A549 (cell line): ENCODE measurements around the gene DOCK6. TPM values are rescaled to one million over a fixed set of nuclear protein-coding genes. Genes with fewer than 3 reads are reported as not detected.

Experiments
- ATAC-seq, 2 experiments: fragments of 200-7000 bp in 1 of 2; fragments of >200 bp in 1 of 2; cut with Nextera tagmentation in 1 of 2; cut with Tn5 transposase in 1 of 2; 3 replicates each; pipeline versions ENCODE4 v1.8.0 to v1.9.1; 2018 to 2020; ENCODE audit warnings: mild to moderate bottlenecking in 1 of 2, moderate library complexity in 1 of 2
- CTCF ChIA-PET: fragments of 300-600 bp; sonication (Branson Sonifier 250); formaldehyde crosslinking; extraction: SDS; loops from one replicate; lab custom pipeline; 2021; ENCODE audit warnings: antibody characterized with exemption, inconsistent platforms; lab: Yijun Ruan, JAX
- POLR2A ChIA-PET: fragments of 350-600 bp; formaldehyde crosslinking; extraction: SDS; loops from one replicate; lab custom pipeline; 2021; ENCODE audit warnings: antibody characterized with exemption, inconsistent platforms; lab: Yijun Ruan, JAX
- DNase-seq, 2 experiments: peaks; one replicate each; pipeline versions ENCODE4 v3.0.0 to v3.0.0-alpha.2; 2011 to 2016; ENCODE audit warnings: low read depth in 1 of 2, low spot score in 1 of 2
- FAIRE-seq: peaks from 2 replicates; lab custom pipeline; 2011; peaks lifted over from hg19 to GRCh38; lab: Jason Lieb, UNC
- H3K27ac ChIP-seq, 2 experiments: fragments of >200 bp; sonication (Bioruptor Twin); formaldehyde crosslinking; 3 replicates each; pipeline ENCODE4 v1.5.1; 2016 to 2017
- H3K4me1 ChIP-seq: fragments of >200 bp; sonication (Bioruptor Twin); formaldehyde crosslinking; 3 replicates; pipeline ENCODE4 v1.6.1; 2016
- H3K4me2 ChIP-seq: fragments of >200 bp; sonication (Bioruptor Twin); formaldehyde crosslinking; 3 replicates; pipeline ENCODE4 v1.6.1; 2016
- H3K4me3 ChIP-seq: fragments of >200 bp; sonication (Bioruptor Twin); formaldehyde crosslinking; 3 replicates; pipeline ENCODE4 v1.5.1; 2016
- H3K9me3 ChIP-seq: fragments of >200 bp; sonication (Bioruptor Twin); formaldehyde crosslinking; 3 replicates; pipeline ENCODE4 v1.6.1; 2016
- BHLHE40 ChIP-seq: IDR thresholded peaks from 2 replicates; pipeline ENCODE4 v1.6.1; 2012; ENCODE audit warnings: low read depth, low read length, inconsistent platforms
- CEBPB ChIP-seq, 2 experiments: fragments of >200 bp in 1 of 2; sonication (Bioruptor Twin) in 1 of 2; formaldehyde crosslinking in 1 of 2; IDR thresholded peaks; 2 replicates each; pipeline ENCODE4 v1.6.1; 2012 to 2016
- CHD2 ChIP-seq: fragments of 150-350 bp; IDR thresholded peaks from 2 replicates; pipeline ENCODE4 v1.6.1; 2014; ENCODE audit warnings: low read length; ENCODE audit not compliant: partially characterized antibody
- EHF ChIP-seq: fragments of 250-450 bp; sonication (Bioruptor Pico); IDR thresholded peaks from 2 replicates; pipeline ENCODE4 v1.5.0; 2020; ENCODE audit warnings: mild to moderate bottlenecking
- EHMT2 ChIP-seq: fragments of 200-600 bp; sonication (generic); IDR thresholded peaks from 2 replicates; pipeline ENCODE4 v1.6.1; 2016; ENCODE audit warnings: antibody characterized with exemption, low read depth, mild to moderate bottlenecking, moderate library complexity
- EP300 ChIP-seq, 2 experiments: fragments of >200 bp; sonication (Bioruptor Twin); formaldehyde crosslinking; IDR thresholded peaks; 2 replicates in 1 of 2; 3 replicates in 1 of 2; pipeline ENCODE4 v1.6.1; 2016 to 2017
- FOSL2 ChIP-seq, 2 experiments: fragments of 450-650 bp in 1 of 2; fragments of >200 bp in 1 of 2; sonication (Bioruptor Twin) in 1 of 2; formaldehyde crosslinking; IDR thresholded peaks; 2 replicates each; pipeline versions ENCODE4 v1.5.0 to v1.6.1; 2016 to 2020; ENCODE audit warnings: mild to moderate bottlenecking in 1 of 2, moderate library complexity in 1 of 2
- HOXA7 ChIP-seq: fragments of 250-450 bp; sonication (Bioruptor Pico); IDR thresholded peaks from 2 replicates; pipeline ENCODE4 v1.5.0; 2020; ENCODE audit warnings: mild to moderate bottlenecking, moderate library complexity
- HOXB13 ChIP-seq: fragments of 250-450 bp; sonication (Bioruptor Pico); IDR thresholded peaks from 2 replicates; pipeline ENCODE4 v1.5.0; 2020; ENCODE audit warnings: low read depth, mild to moderate bottlenecking, moderate library complexity
- HOXB5 ChIP-seq: fragments of 250-450 bp; sonication (Bioruptor Pico); IDR thresholded peaks from 2 replicates; pipeline ENCODE4 v1.5.0; 2020; ENCODE audit warnings: mild to moderate bottlenecking, moderate library complexity
- JUNB ChIP-seq: fragments of >200 bp; sonication (Bioruptor Twin); formaldehyde crosslinking; IDR thresholded peaks from 2 replicates; pipeline ENCODE4 v1.6.1; 2016
- PHF8 ChIP-seq: fragments of 200-600 bp; sonication (generic); IDR thresholded peaks from 2 replicates; pipeline ENCODE4 v1.6.1; 2016; ENCODE audit warnings: low read depth, mild to moderate bottlenecking, antibody characterized with exemption, moderate library complexity, borderline replicate concordance
- POLR2A ChIP-seq: IDR thresholded peaks from 2 replicates; pipeline ENCODE4 v1.6.1; 2012; ENCODE audit warnings: mild to moderate bottlenecking, low read length
- RFX5 ChIP-seq: fragments of 450-650 bp; IDR thresholded peaks from 2 replicates; pipeline ENCODE4 v1.7.1; 2014; ENCODE audit warnings: antibody characterized with exemption, mild to moderate bottlenecking, moderate library complexity
- SREBF2 ChIP-seq: fragments of 450-650 bp; IDR thresholded peaks from 2 replicates; pipeline ENCODE4 v1.6.1; 2014; ENCODE audit warnings: mild to moderate bottlenecking, moderate library complexity
- ZSCAN20 ChIP-seq: fragments of 250-450 bp; sonication (Bioruptor Pico); IDR thresholded peaks from 2 replicates; pipeline ENCODE4 v1.8.0; 2022; ENCODE audit warnings: mild to moderate bottlenecking, moderate library complexity
- WGBS: methylation state at CpG from one replicate; pipeline ENCODE4 v1.1.6; 2017; ENCODE audit errors: missing lambda C conversion rate; 5-methylcytosine and 5-hydroxymethylcytosine counted together
- polyA plus RNA-seq, 4 experiments: library from polyadenylated mRNA; depleted of rRNA in 3 of 4; stranded (reverse); fragments of >200 nt; fragmentation: RNase III in 1 of 4; extraction: RNeasy Plus Mini Kit Qiagen cat#74134 plus additional on column Dnase treatment in 1 of 4; gene quantifications; 2 replicates in 3 of 4; 3 replicates in 1 of 4; pipeline ENCODE4 v1.2.3, GENCODE V29; 2011 to 2017
- TF ChIP-seq, protein P1 (sequence below): IDR thresholded peaks from 2 replicates; pipeline ENCODE4 v1.6.1; 2012
- TF ChIP-seq, protein P2 (sequence below): fragments of 450-650 bp; IDR thresholded peaks from 2 replicates; pipeline ENCODE4 v1.6.1; 2014; ENCODE audit warnings: antibody characterized with exemption
- TF ChIP-seq, protein P3 (sequence below): fragments of >200 bp; sonication (Bioruptor Twin); formaldehyde crosslinking; IDR thresholded peaks from 3 replicates; pipeline ENCODE4 v1.6.1; 2016
- TF ChIP-seq, protein P4 (sequence below): IDR thresholded peaks from 2 replicates; pipeline ENCODE4 v1.6.1; 2012; ENCODE audit warnings: low read depth, borderline replicate concordance

The DOCK6 gene
- polyA plus RNA-seq, 2 of the 4 experiments (the other 2 are of a cell fraction): 7.6 to 8.0 TPM

DNA sequence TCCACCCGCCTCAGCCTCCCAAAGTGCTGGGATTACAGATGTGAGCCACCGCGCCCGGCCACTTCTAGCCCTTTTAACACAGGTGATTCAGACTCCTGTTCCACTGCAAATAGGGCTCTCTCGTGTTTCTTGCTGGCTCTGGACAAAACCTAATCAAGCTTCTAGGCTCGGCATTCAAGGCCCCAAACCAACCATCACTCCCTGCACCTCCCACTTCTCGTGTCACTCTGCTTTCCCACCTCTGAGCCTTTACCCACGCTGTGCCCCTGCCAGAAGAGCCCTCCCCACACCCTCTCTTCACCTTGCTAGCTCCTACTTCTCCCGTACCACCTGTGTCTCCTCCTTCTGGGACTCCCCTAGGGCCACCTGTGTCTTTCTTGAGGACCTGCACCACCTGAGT, 84.7 kb downstream of the DOCK6 start:
- DNase-seq (no peak), FAIRE-seq (no peak), ATAC-seq (no peak; a peak in 1 of 6 replicates)
- no peak overlapping the region for H3K4me3 ChIP-seq
- TF ChIP-seq CHD2: no peak
- no peak for TF ChIP-seq HOXB13
- no peak for TF ChIP-seq FOSL2 (IDR thresholded peaks at IDR 0.05)
- TF ChIP-seq FOSL2 (CRISPR knock-in tag; IDR thresholded peaks at IDR 0.05): no peak
- TF ChIP-seq EP300 (IDR thresholded peaks at IDR 0.05): no peak
- TF ChIP-seq, protein P1, sequence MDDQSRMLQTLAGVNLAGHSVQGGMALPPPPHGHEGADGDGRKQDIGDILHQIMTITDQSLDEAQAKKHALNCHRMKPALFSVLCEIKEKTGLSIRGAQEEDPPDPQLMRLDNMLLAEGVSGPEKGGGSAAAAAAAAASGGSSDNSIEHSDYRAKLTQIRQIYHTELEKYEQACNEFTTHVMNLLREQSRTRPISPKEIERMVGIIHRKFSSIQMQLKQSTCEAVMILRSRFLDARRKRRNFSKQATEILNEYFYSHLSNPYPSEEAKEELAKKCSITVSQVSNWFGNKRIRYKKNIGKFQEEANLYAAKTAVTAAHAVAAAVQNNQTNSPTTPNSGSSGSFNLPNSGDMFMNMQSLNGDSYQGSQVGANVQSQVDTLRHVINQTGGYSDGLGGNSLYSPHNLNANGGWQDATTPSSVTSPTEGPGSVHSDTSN: no peak
- TF ChIP-seq RFX5: no peak
- TF ChIP-seq EHMT2: no peak
- TF ChIP-seq PHF8: no peak
- TF ChIP-seq SREBF2: no peak
- TF ChIP-seq ZSCAN20 (CRISPR knock-in tag): no peak
- no peak for TF ChIP-seq POLR2A
- TF ChIP-seq JUNB: no peak
- TF ChIP-seq HOXB5: no peak
- TF ChIP-seq HOXA7: no peak
- TF ChIP-seq, protein P2, sequence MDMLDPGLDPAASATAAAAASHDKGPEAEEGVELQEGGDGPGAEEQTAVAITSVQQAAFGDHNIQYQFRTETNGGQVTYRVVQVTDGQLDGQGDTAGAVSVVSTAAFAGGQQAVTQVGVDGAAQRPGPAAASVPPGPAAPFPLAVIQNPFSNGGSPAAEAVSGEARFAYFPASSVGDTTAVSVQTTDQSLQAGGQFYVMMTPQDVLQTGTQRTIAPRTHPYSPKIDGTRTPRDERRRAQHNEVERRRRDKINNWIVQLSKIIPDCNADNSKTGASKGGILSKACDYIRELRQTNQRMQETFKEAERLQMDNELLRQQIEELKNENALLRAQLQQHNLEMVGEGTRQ: no peak
- H3K9me3 ChIP-seq: no peaks in the 10 kb centered on the region
- ChIA-PET CTCF (interaction anchor here (0.6 to 1.2 kb wide), 2 partner anchors 52 to 732 kb away, joined by 3 to 7 read pairs; no protein-coding TSS in a partner anchor), POLR2A (no interaction called here)
- H3K4me2 ChIP-seq: no peak overlapping the region
- H3K4me1 ChIP-seq: no peaks in the 10 kb centered on the region
- 94% methylated on average over 8 of the region's 9 CpGs for WGBS
- no peak overlapping the region for H3K27ac ChIP-seq

DNA sequence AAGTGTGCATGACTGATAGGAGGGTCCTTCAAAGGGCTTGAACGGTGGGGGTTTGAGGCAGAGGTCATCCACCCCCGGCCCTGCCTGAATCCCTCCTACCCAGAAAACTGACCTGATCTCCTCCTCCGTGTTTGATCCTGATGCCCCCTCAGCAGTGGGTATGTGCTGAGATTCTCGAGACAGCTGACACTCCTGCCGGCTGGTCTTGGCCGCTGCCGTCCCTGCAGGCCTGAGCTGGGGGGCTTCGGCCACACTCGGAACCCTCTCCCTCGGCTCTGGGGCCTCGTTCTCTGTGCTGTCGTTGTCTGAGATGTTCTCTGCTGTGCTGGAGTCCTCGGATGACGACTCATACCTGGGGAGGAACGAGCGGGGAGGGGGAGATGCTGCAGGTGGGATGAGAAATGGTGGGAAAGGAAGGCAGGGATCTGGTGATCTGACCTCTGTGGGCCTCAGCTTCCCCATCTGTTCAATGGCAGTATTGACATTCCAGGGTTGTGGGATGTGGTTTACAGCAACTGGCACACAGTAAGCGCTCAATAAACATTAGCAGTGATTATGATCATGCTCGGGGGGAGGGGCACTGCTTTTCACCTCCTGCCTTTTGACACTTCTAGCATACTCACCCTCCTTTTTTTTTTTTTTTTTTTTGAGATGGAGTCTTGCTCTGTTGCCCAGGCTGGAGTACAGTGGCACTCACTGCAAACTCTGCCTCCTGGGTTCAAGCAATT, 85.7 kb downstream of the DOCK6 start:
- 79% methylated on average over 9 of the region's 18 CpGs for WGBS
- ATAC-seq (no peak), FAIRE-seq (no peak)

More for the DNA sequence above, 85.7 kb downstream of the DOCK6 start:
- Histone ChIP-seq H3K4me3 (no peak overlapping the region), H3K27ac (no peak overlapping the region), H3K9me3 (no peaks in the 10 kb centered on the region), H3K4me1 (no peaks in the 10 kb centered on the region), H3K4me2 (no peak overlapping the region)
- TF ChIP-seq, protein P3, sequence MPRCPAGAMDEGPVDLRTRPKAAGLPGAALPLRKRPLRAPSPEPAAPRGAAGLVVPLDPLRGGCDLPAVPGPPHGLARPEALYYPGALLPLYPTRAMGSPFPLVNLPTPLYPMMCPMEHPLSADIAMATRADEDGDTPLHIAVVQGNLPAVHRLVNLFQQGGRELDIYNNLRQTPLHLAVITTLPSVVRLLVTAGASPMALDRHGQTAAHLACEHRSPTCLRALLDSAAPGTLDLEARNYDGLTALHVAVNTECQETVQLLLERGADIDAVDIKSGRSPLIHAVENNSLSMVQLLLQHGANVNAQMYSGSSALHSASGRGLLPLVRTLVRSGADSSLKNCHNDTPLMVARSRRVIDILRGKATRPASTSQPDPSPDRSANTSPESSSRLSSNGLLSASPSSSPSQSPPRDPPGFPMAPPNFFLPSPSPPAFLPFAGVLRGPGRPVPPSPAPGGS: no peak
- TF ChIP-seq BHLHE40 (no peak), CEBPB (IDR thresholded peaks at IDR 0.05) (no peak), EHF (CRISPR knock-in tag) (no peak)
- TF ChIP-seq, protein P4, sequence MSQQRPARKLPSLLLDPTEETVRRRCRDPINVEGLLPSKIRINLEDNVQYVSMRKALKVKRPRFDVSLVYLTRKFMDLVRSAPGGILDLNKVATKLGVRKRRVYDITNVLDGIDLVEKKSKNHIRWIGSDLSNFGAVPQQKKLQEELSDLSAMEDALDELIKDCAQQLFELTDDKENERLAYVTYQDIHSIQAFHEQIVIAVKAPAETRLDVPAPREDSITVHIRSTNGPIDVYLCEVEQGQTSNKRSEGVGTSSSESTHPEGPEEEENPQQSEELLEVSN: no peak
- TF ChIP-seq, protein P1: no peak
- POLR2A ChIA-PET: no interaction called here
- DNase-seq: no peak
- CTCF ChIA-PET: interaction anchor here (0.6 kb wide), 1 partner anchor 93 kb away, joined by 4 read pairs; no protein-coding TSS in a partner anchor
